Liver (tissue), 9 donors: ENCODE measurements around the gene LMOD2. TPM values are rescaled to one million over a fixed set of nuclear protein-coding genes. Genes with fewer than 3 reads are reported as not detected.

ENCODE experiments used
- DNase-seq: peaks from one replicate; pipeline ENCODE4 v3.0.0-alpha.2; 2017; ENCODE audit warnings: low spot score
- H3K27ac ChIP-seq, 2 donors: one replicate each; pipeline ENCODE4 v1.7.0; 2013; ENCODE audit warnings: inconsistent platforms in 2 of 2, low read length in 2 of 2, control low read depth in 1 of 2, low read depth in 1 of 2, mild to moderate bottlenecking in 1 of 2
- H3K27me3 ChIP-seq, 4 donors: one replicate each; pipeline versions ENCODE4 v1.6.1 to v1.7.0; 2013; ENCODE audit warnings: low read length in 3 of 4, inconsistent platforms in 1 of 4, mild to moderate bottlenecking in 1 of 4, moderate library complexity in 1 of 4; ENCODE audit not compliant: control insufficient read depth in 4 of 4, insufficient read depth in 4 of 4
- H3K36me3 ChIP-seq, 4 donors: one replicate each; pipeline versions ENCODE4 v1.6.1 to v1.7.0; 2013; ENCODE audit warnings: low read length in 3 of 4, mild to moderate bottlenecking in 3 of 4, low read depth in 1 of 4, moderate library complexity in 1 of 4; ENCODE audit not compliant: control insufficient read depth in 4 of 4, insufficient read depth in 3 of 4
- H3K4me1 ChIP-seq, 4 donors: one replicate each; pipeline versions ENCODE4 v1.6.1 to v1.7.0; 2013; ENCODE audit warnings: low read length in 3 of 4, mild to moderate bottlenecking in 3 of 4, moderate library complexity in 1 of 4; ENCODE audit not compliant: control insufficient read depth in 4 of 4, insufficient read depth in 4 of 4
- H3K4me3 ChIP-seq, 3 donors: one replicate each; pipeline versions ENCODE4 v1.6.1 to v1.7.0; 2013; ENCODE audit warnings: low read length in 3 of 3, control low read depth in 1 of 3, low read depth in 1 of 3, mild to moderate bottlenecking in 1 of 3
- H3K9ac ChIP-seq, 2 donors: one replicate each; pipeline ENCODE4 v1.7.0; 2013; ENCODE audit warnings: low read length in 2 of 2, mild to moderate bottlenecking in 2 of 2, moderate library complexity in 2 of 2, control low read depth in 1 of 2, low read depth in 1 of 2
- H3K9me3 ChIP-seq, 4 donors: one replicate each; pipeline versions ENCODE4 v1.6.1 to v1.7.0; 2013; ENCODE audit warnings: low read length in 3 of 4; ENCODE audit not compliant: control insufficient read depth in 4 of 4
- EGR1 ChIP-seq, 2 donors: IDR thresholded peaks; 2 replicates each; pipeline ENCODE4 v1.6.1; 2016 to 2018; ENCODE audit warnings: antibody characterized with exemption in 2 of 2, low read depth in 2 of 2
- FOXA1 ChIP-seq: IDR thresholded peaks from 2 replicates; pipeline ENCODE4 v1.6.1; 2016; ENCODE audit warnings: antibody characterized with exemption
- FOXA2 ChIP-seq: IDR thresholded peaks from 2 replicates; pipeline ENCODE4 v1.6.1; 2016; ENCODE audit warnings: antibody characterized with exemption
- GABPA ChIP-seq, 2 donors: IDR thresholded peaks in 1 of 2; conservative IDR thresholded peaks in 1 of 2; 2 replicates each; pipeline ENCODE4 v1.6.1; 2016; ENCODE audit warnings: antibody characterized with exemption in 2 of 2, mild to moderate bottlenecking in 1 of 2, moderate library complexity in 1 of 2
- HNF4A ChIP-seq, 2 donors: conservative IDR thresholded peaks; 2 replicates each; pipeline ENCODE4 v1.6.1; 2016; ENCODE audit warnings: antibody characterized with exemption in 2 of 2, mild to moderate bottlenecking in 2 of 2
- HNF4G ChIP-seq: IDR thresholded peaks from 2 replicates; pipeline ENCODE4 v1.6.1; 2016; ENCODE audit warnings: antibody characterized with exemption
- JUND ChIP-seq, 2 donors: IDR thresholded peaks; 2 replicates each; pipeline ENCODE4 v1.6.1; 2016; ENCODE audit warnings: antibody characterized with exemption in 2 of 2
- MAX ChIP-seq: IDR thresholded peaks from 2 replicates; pipeline ENCODE4 v1.6.1; 2016; ENCODE audit warnings: antibody characterized with exemption
- NR2F2 ChIP-seq: IDR thresholded peaks from 2 replicates; pipeline ENCODE4 v1.6.1; 2016; ENCODE audit warnings: antibody characterized with exemption
- RAD21 ChIP-seq, 2 donors: IDR thresholded peaks; 2 replicates each; pipeline ENCODE4 v1.6.1; 2016; ENCODE audit warnings: antibody characterized with exemption in 2 of 2, mild to moderate bottlenecking in 2 of 2
- SP1 ChIP-seq: IDR thresholded peaks from 2 replicates; pipeline ENCODE4 v1.6.1; 2018; ENCODE audit warnings: antibody characterized with exemption, mild to moderate bottlenecking
- TAF1 ChIP-seq: conservative IDR thresholded peaks from 2 replicates; pipeline ENCODE4 v1.6.1; 2016; ENCODE audit warnings: antibody characterized with exemption, mild to moderate bottlenecking
- YY1 ChIP-seq: IDR thresholded peaks from 2 replicates; pipeline ENCODE4 v1.6.1; 2016; ENCODE audit warnings: antibody characterized with exemption, mild to moderate bottlenecking
- WGBS: extraction: QIAGEN DNeasy Blood & Tissue Kit; methylation state at CpG from one replicate; pipeline ENCODE4 v1.1.7; 2013; 5-methylcytosine and 5-hydroxymethylcytosine counted together
- polyA plus RNA-seq, 2 donors: library from polyadenylated mRNA; stranded (reverse) in 1 of 2; unstranded in 1 of 2; fragments of 200-250 nt in 1 of 2; fragments of >200 nt in 1 of 2; fragmentation: Nextera tagmentation in 1 of 2; extraction: Ambion mirVana in 1 of 2; gene quantifications; one replicate each; pipeline versions ENCODE4 v1.2.1 to v1.2.3, GENCODE V29; 2013 to 2015
- total RNA-seq, 2 donors: library from RNA; depleted of rRNA; stranded (reverse); fragments of >200 nt; gene quantifications; one replicate each; pipeline ENCODE4 v1.2.3, GENCODE V29; 2014
- TF ChIP-seq, protein P1 (sequence below): IDR thresholded peaks from 2 replicates; pipeline ENCODE4 v1.6.1; 2016; ENCODE audit warnings: antibody characterized with exemption, mild to moderate bottlenecking
- TF ChIP-seq, protein P2 (sequence below): fragments of 150-350 bp; IDR thresholded peaks from 2 replicates; pipeline ENCODE4 v1.5.1; 2017; ENCODE audit warnings: improper control_type of control experiment, low read depth, low read length; ENCODE audit not compliant: missing input control
- donor health status: healthy.
- donor health status: healthy.
- donor health status: healthy.
- donor health status: healthy.
- donor health status: healthy.

Gene LMOD2
- total and polyA plus RNA-seq, 4 donors: not detected

- TF ChIP-seq, protein P1, sequence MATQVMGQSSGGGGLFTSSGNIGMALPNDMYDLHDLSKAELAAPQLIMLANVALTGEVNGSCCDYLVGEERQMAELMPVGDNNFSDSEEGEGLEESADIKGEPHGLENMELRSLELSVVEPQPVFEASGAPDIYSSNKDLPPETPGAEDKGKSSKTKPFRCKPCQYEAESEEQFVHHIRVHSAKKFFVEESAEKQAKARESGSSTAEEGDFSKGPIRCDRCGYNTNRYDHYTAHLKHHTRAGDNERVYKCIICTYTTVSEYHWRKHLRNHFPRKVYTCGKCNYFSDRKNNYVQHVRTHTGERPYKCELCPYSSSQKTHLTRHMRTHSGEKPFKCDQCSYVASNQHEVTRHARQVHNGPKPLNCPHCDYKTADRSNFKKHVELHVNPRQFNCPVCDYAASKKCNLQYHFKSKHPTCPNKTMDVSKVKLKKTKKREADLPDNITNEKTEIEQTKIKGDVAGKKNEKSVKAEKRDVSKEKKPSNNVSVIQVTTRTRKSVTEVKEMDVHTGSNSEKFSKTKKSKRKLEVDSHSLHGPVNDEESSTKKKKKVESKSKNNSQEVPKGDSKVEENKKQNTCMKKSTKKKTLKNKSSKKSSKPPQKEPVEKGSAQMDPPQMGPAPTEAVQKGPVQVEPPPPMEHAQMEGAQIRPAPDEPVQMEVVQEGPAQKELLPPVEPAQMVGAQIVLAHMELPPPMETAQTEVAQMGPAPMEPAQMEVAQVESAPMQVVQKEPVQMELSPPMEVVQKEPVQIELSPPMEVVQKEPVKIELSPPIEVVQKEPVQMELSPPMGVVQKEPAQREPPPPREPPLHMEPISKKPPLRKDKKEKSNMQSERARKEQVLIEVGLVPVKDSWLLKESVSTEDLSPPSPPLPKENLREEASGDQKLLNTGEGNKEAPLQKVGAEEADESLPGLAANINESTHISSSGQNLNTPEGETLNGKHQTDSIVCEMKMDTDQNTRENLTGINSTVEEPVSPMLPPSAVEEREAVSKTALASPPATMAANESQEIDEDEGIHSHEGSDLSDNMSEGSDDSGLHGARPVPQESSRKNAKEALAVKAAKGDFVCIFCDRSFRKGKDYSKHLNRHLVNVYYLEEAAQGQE: no peak
- TF ChIP-seq HNF4G (no peak), NR2F2 (no peak), HNF4A (conservative IDR thresholded peaks at IDR 0.05) (peak in 1 of 2 donors; percentile 58)
Measured at GRCh38 chr7:123622660-123623386, 32.8 kb upstream of the LMOD2 start (continued).

GRCh38 chr7:123624527-123625183, 31.0 kb upstream of the LMOD2 start:
- Histone ChIP-seq H3K4me3 (no peak overlapping the region), H3K9ac (no peak overlapping the region), H3K36me3 (no peaks in the 10 kb centered on the region), H3K4me1 (peaks cover 0 to 5% (median 4%) of the 10 kb centered on the region in 4 donors), H3K9me3 (no peaks in the 10 kb centered on the region), H3K27ac (no peak overlapping the region), H3K27me3 (no peaks in the 10 kb centered on the region)
- TF ChIP-seq, protein P1: no peak
- TF ChIP-seq YY1: no peak
- peak in 1 of 2 donors; percentile 43 for TF ChIP-seq RAD21 (IDR thresholded peaks at IDR 0.05)
- TF ChIP-seq, protein P2, sequence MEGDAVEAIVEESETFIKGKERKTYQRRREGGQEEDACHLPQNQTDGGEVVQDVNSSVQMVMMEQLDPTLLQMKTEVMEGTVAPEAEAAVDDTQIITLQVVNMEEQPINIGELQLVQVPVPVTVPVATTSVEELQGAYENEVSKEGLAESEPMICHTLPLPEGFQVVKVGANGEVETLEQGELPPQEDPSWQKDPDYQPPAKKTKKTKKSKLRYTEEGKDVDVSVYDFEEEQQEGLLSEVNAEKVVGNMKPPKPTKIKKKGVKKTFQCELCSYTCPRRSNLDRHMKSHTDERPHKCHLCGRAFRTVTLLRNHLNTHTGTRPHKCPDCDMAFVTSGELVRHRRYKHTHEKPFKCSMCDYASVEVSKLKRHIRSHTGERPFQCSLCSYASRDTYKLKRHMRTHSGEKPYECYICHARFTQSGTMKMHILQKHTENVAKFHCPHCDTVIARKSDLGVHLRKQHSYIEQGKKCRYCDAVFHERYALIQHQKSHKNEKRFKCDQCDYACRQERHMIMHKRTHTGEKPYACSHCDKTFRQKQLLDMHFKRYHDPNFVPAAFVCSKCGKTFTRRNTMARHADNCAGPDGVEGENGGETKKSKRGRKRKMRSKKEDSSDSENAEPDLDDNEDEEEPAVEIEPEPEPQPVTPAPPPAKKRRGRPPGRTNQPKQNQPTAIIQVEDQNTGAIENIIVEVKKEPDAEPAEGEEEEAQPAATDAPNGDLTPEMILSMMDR: peak; percentile 31
- no peak for TF ChIP-seq HNF4G
- DNase-seq: peak; percentile 61
- WGBS: 72% methylated on average over 12 of the region's 12 CpGs

DNA sequence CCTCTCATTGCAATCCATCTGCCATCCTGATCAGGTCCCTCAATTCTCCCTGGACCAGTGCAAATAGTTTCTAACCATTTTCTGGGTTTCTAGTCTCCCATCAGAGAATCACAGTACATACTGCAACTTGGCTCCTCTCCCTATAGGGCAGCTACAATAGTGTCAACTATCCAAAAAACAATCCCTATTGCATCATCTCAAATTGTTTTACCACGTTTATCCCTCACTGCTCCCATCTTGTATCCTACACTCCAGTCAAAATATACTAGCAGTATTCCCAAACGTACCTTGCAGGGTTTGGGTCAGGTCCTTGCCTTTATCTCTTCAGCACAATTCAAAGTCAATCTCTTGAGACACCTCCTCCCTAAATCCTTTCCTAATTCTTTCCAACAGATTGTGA, 30.4 kb upstream of the LMOD2 start:
- Histone ChIP-seq H3K27me3 (no peaks in the 10 kb centered on the region), H3K4me3 (no peak overlapping the region), H3K27ac (no peak overlapping the region), H3K36me3 (no peaks in the 10 kb centered on the region), H3K9ac (no peak overlapping the region), H3K9me3 (no peaks in the 10 kb centered on the region), H3K4me1 (peaks cover 0 to 5% (median 4%) of the 10 kb centered on the region in 4 donors)
- 66% methylated on average over 2 of the region's 2 CpGs for WGBS
- no peak for DNase-seq
- TF ChIP-seq GABPA (IDR thresholded peaks at IDR 0.05 in 1 of 2, conservative IDR thresholded peaks at IDR 0.05 in 1 of 2) (no peak), RAD21 (IDR thresholded peaks at IDR 0.05) (no peak), SP1 (no peak), FOXA2 (no peak), TAF1 (no peak), JUND (IDR thresholded peaks at IDR 0.05) (no peak), MAX (no peak), FOXA1 (no peak), EGR1 (IDR thresholded peaks at IDR 0.05; ENCODE audit: low read depth in 2 of 2) (no peak), HNF4G (no peak)
- TF ChIP-seq, protein P2: no peak
